GM21423 (cell line): ENCODE results near the gene PRAME.
"Not testable (repeated sequence)": the region's sequence is repeated elsewhere in the genome, so short reads cannot be mapped to it uniquely, and the experiment has no call there.

ENCODE experiments used
- ATAC-seq: cut with Tn5 transposase; IDR thresholded peaks from one replicate; pipeline ENCODE4 v1.9.1; 2021; ENCODE audit warnings: mild to moderate bottlenecking, moderate library complexity; ENCODE audit not compliant: unreplicated experiment

Gene PRAME

GRCh38 chr22:22553141-22553540 lies 5.9 kb downstream of the PRAME start:
- no peak for ATAC-seq

- ATAC-seq: no peak
Measured at GRCh38 chr22:22552630-22553029, 6.4 kb downstream of the PRAME start.

GRCh38 chr22:22550789-22551434 lies 8.2 kb downstream of the PRAME start:
- ATAC-seq: no peak

- no peak for ATAC-seq
Measured at GRCh38 chr22:22548910-22549309, 10.2 kb downstream of the PRAME start.

GRCh38 chr22:22548317-22548716 lies 10.7 kb downstream of the PRAME start:
- ATAC-seq: no peak

- no peak for ATAC-seq
Measured at GRCh38 chr22:22547692-22548300, 11.3 kb downstream of the PRAME start.

- no peak for ATAC-seq
Measured at GRCh38 chr22:22547226-22547625, 11.8 kb downstream of the PRAME start.

GRCh38 chr22:22546490-22546889 lies 12.6 kb downstream of the PRAME start:
- ATAC-seq: no peak

- no peak for ATAC-seq
Measured at GRCh38 chr22:22545084-22545483, 14.0 kb downstream of the PRAME start.

- no peak for ATAC-seq
Measured at GRCh38 chr22:22538226-22538989, 20.7 kb downstream of the PRAME start.

- ATAC-seq: no peak
Measured at GRCh38 chr22:22536916-22537315, 22.1 kb downstream of the PRAME start.

GRCh38 chr22:22536515-22536914 lies 22.6 kb downstream of the PRAME start:
- ATAC-seq: no peak

- ATAC-seq: no peak
Measured at GRCh38 chr22:22535662-22536061, 23.4 kb downstream of the PRAME start.

GRCh38 chr22:22534604-22535415 lies 24.3 kb downstream of the PRAME start:
- no peak for ATAC-seq

GRCh38 chr22:22533863-22534262 lies 25.2 kb downstream of the PRAME start:
- ATAC-seq: no peak

- ATAC-seq: no peak
Measured at GRCh38 chr22:22533417-22533816, 25.6 kb downstream of the PRAME start.

- ATAC-seq: not testable (repeated sequence)
Measured at GRCh38 chr22:22532547-22533071, 26.5 kb downstream of the PRAME start.

- ATAC-seq: no peak
Measured at GRCh38 chr22:22531770-22532546, 27.1 kb downstream of the PRAME start.

- no peak for ATAC-seq
Measured at GRCh38 chr22:22528780-22529179, 30.3 kb downstream of the PRAME start.

GRCh38 chr22:22527312-22527711 lies 31.8 kb downstream of the PRAME start:
- ATAC-seq: no peak
